HG02943 (cell line): ENCODE measurements around the gene LRP2.
"Not testable (repeated sequence)": the region's sequence is repeated elsewhere in the genome, so short reads cannot be mapped to it uniquely, and the experiment has no call there.

Experiments
- ATAC-seq: cut with Tn5 transposase; IDR thresholded peaks from one replicate; pipeline ENCODE4 v1.9.1; 2021; ENCODE audit warnings: mild to moderate bottlenecking, low read depth, moderate library complexity; ENCODE audit not compliant: unreplicated experiment

The LRP2 gene

GRCh38 chr2:169136885-169137534, 225.3 kb downstream of the LRP2 start:
- no peak for ATAC-seq

GRCh38 chr2:169136428-169136827, 225.9 kb downstream of the LRP2 start:
- not testable (repeated sequence) for ATAC-seq

GRCh38 chr2:169134272-169134671, 228.1 kb downstream of the LRP2 start:
- ATAC-seq = not testable (repeated sequence)

- ATAC-seq = peak; percentile 61
These were observed 230.5 kb downstream of the LRP2 start for GRCh38 chr2:169131587-169132512.

GRCh38 chr2:169129703-169130243, 232.6 kb downstream of the LRP2 start:
- no peak for ATAC-seq

GRCh38 chr2:169119851-169120250, 242.5 kb downstream of the LRP2 start:
- ATAC-seq = no peak

- ATAC-seq = no peak
These were observed 243.1 kb downstream of the LRP2 start for GRCh38 chr2:169119123-169119760.

GRCh38 chr2:169118060-169118459, 244.3 kb downstream of the LRP2 start:
- ATAC-seq = no peak

- ATAC-seq = no peak
These were observed 245.3 kb downstream of the LRP2 start for GRCh38 chr2:169116993-169117392.

- ATAC-seq = no peak
These were observed 246.0 kb downstream of the LRP2 start for GRCh38 chr2:169116327-169116726.

- ATAC-seq = no peak
These were observed 248.3 kb downstream of the LRP2 start for GRCh38 chr2:169114056-169114455.

GRCh38 chr2:169112841-169113240, 249.5 kb downstream of the LRP2 start:
- ATAC-seq = no peak

- ATAC-seq = no peak
These were observed 251.4 kb downstream of the LRP2 start for GRCh38 chr2:169110916-169111315.

- ATAC-seq = no peak
These were observed 251.9 kb downstream of the LRP2 start for GRCh38 chr2:169110419-169110818.

GRCh38 chr2:169109502-169110409, 252.6 kb downstream of the LRP2 start:
- peak; percentile 58 for ATAC-seq

- ATAC-seq = no peak
These were observed 254.0 kb downstream of the LRP2 start for GRCh38 chr2:169108099-169108884.

- no peak for ATAC-seq
These were observed 254.7 kb downstream of the LRP2 start for GRCh38 chr2:169107645-169108044.

- ATAC-seq = no peak
These were observed 255.5 kb downstream of the LRP2 start for GRCh38 chr2:169106563-169107545.
